Aorta (tissue), 5 donors: ENCODE results near the gene AIFM3. TPM values are rescaled to one million over a fixed set of nuclear protein-coding genes. Genes with fewer than 3 reads are reported as not detected.
A peak's percentile ranks its signal among the peaks of the same experiment; 100 is the strongest.
"Not testable (repeated sequence)": the region's sequence is repeated elsewhere in the genome, so short reads cannot be mapped to it uniquely, and the experiment has no call there.

ENCODE experiments used
- ATAC-seq: fragments of 200-7000 bp; cut with Tn5 transposase; one replicate; pipeline ENCODE4 v1.9.1; 2022; ENCODE audit warnings: moderate library complexity; ENCODE audit not compliant: low FRiP score
- DNase-seq, 2 donors: peaks; one replicate each; pipeline ENCODE4 v3.0.0-alpha.2; 2020
- H3K27ac ChIP-seq, 2 donors: one replicate each; pipeline ENCODE4 v1.5.1; 2013; ENCODE audit warnings: low read length in 2 of 2, mild to moderate bottlenecking in 2 of 2, moderate library complexity in 2 of 2, control low read depth in 1 of 2, inconsistent platforms in 1 of 2, low read depth in 1 of 2
- H3K27me3 ChIP-seq, 2 donors: one replicate each; pipeline ENCODE4 v1.6.1; 2013; ENCODE audit warnings: control low read depth in 1 of 2, low read length in 1 of 2, mild to moderate bottlenecking in 1 of 2, moderate library complexity in 1 of 2; ENCODE audit not compliant: insufficient read depth in 2 of 2, control insufficient read depth in 1 of 2
- H3K36me3 ChIP-seq, 2 donors: one replicate each; pipeline ENCODE4 v1.6.1; 2013; ENCODE audit warnings: control low read depth in 1 of 2, low read length in 1 of 2, mild to moderate bottlenecking in 1 of 2; ENCODE audit not compliant: insufficient read depth in 2 of 2, control insufficient read depth in 1 of 2
- H3K4me1 ChIP-seq, 2 donors: one replicate each; pipeline ENCODE4 v1.6.1; 2013; ENCODE audit warnings: low read length in 2 of 2, control low read depth in 1 of 2, mild to moderate bottlenecking in 1 of 2, moderate library complexity in 1 of 2; ENCODE audit not compliant: insufficient read depth in 2 of 2, control insufficient read depth in 1 of 2
- H3K4me3 ChIP-seq, 2 donors: one replicate each; pipeline ENCODE4 v1.5.1; 2013; ENCODE audit warnings: low read length in 2 of 2, control low read depth in 1 of 2, mild to moderate bottlenecking in 1 of 2
- H3K9me3 ChIP-seq: one replicate; pipeline ENCODE4 v1.6.1; 2013; ENCODE audit warnings: mild to moderate bottlenecking, low read length; ENCODE audit not compliant: control insufficient read depth
- WGBS, 2 donors: extraction: QIAGEN DNeasy Blood & Tissue Kit; methylation state at CpG; one replicate each; pipeline ENCODE4 v1.1.7; 2013; 5-methylcytosine and 5-hydroxymethylcytosine counted together
- intact Hi-C, 2 donors: fragments of 100-400 bp; cut with DNase I; formaldehyde crosslinking; loops; one replicate each; pipeline versions ENCODE4 v1.14.2 to v1.15.0; 2022
- polyA plus RNA-seq, 2 donors: library from polyadenylated mRNA; stranded (reverse); fragments of 200-250 nt; gene quantifications; one replicate each; pipeline ENCODE4 v1.2.3, GENCODE V29; 2013
- total RNA-seq, 2 donors: library from RNA; stranded (reverse); fragmentation: NEBNext Ultra II Directional; extraction: Animal tissue kit (Norgen Biotek cat#: 25700); gene quantifications; one replicate each; pipeline ENCODE4 v1.2.1, GENCODE V29; 2021
- donor health status: healthy with polysubstance abuse.
- donor health status: Bipolar disorder and iron deficiency.
- donor health status: DM: no; HTN: no; CAD: no.
- donor health status: DM: no; HTN: no; CAD: no.
- donor health status: DM: yes; HTN: yes; CAD: no.

The AIFM3 gene
- total and polyA plus RNA-seq, 4 donors, result 1.0 to 3.8 (median 1.8) TPM

DNA sequence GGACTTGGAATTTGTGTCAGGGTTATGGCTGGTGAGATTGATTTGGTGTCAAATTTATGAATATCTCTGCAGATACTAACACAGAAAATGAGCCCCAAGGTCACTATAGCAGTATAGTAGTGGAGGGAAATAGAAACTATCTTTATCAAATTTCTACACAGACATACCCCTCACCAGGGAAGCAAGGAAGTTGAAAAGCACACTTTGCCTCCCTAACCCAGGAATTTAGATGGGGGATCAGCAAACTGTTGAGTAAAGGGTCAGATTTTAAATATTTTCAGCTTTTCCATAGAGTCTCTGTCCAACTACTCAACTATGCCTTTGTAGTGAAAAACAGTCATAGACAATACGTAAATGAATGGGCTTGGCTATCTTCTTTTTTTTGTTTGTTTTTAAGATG lies 37.1 kb upstream of the AIFM3 start:
- Histone ChIP-seq H3K27me3 (no peaks in the 10 kb centered on the region), H3K36me3 (peaks cover 3 to 9% of the 10 kb centered on the region in 2 donors), H3K27ac (no peak overlapping the region), H3K9me3 (no peaks in the 10 kb centered on the region), H3K4me1 (peaks cover 0 to 3% of the 10 kb centered on the region in 2 donors), H3K4me3 (no peak overlapping the region)
- DNase-seq (no peak), ATAC-seq (no peak)
- intact Hi-C loops, result no loop called here
- WGBS, 2 donors, result 96 to 99% methylated on average over 1 of the region's 1 CpG

DNA sequence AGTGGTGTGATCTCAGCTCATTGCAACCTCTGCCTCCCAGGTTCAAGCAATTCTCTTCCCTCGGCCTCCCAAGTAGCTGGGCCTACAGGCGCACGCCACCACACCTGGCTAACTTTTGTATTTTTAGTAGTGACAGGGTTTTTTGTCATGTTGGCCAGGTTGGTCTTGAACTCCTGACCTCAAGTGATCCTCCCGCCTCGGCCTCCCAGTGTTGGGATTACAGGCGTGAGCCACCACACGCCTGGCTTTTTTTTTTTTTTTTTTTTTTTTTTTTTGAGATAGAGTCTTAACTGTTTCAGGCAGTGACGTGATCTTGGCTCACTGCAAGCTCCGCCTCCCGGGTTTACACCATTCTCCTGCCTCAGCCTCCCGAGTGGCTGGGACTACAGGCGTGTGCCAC lies 36.6 kb upstream of the AIFM3 start:
- WGBS, 2 donors, result 97 to 98% methylated on average over 12 of the region's 12 CpGs
- H3K4me1 ChIP-seq, result not testable (repeated sequence)

DNA sequence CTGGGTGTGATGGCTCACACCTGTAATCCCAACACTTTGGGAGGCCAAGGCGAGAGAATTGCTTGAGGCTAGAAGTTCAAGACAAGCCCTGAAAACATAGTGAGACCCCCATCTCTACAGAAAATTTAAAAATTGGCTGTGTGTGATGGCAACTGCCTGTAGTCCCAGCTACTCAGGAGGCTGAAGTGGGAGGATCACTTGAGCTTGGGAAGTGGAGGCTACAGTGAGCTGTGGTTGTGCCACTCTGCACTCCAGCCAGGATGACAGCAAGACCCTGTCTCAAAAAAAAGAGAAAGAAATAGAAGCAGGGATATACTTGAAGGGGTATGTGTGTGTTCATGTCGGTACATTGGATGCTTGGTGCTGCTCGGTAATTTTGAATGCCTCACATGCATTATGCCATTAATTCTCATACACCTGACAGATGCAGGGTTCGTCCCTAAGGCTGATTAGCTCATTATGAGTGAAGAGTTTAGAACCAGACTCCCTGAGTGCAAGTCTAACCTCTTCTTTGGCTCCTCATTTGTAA lies 35.9 kb upstream of the AIFM3 start:
- WGBS, 2 donors, result 90 to 91% methylated on average over 4 of the region's 4 CpGs
- Histone ChIP-seq H3K27me3 (no peaks in the 10 kb centered on the region), H3K4me3 (no peak overlapping the region), H3K36me3 (peaks cover 3 to 9% of the 10 kb centered on the region in 2 donors), H3K27ac (no peak overlapping the region), H3K9me3 (no peaks in the 10 kb centered on the region), H3K4me1 (peaks cover 0 to 3% of the 10 kb centered on the region in 2 donors)
- DNase-seq (no peak), ATAC-seq (no peak)
- intact Hi-C loops, result no loop called here

More for the DNA sequence above, 36.6 kb upstream of the AIFM3 start:
- ATAC-seq, H3K27ac ChIP-seq, H3K27me3 ChIP-seq, DNase-seq, intact Hi-C loops, H3K9me3 ChIP-seq, H3K36me3 ChIP-seq, H3K4me3 ChIP-seq: not testable (repeated sequence)

DNA sequence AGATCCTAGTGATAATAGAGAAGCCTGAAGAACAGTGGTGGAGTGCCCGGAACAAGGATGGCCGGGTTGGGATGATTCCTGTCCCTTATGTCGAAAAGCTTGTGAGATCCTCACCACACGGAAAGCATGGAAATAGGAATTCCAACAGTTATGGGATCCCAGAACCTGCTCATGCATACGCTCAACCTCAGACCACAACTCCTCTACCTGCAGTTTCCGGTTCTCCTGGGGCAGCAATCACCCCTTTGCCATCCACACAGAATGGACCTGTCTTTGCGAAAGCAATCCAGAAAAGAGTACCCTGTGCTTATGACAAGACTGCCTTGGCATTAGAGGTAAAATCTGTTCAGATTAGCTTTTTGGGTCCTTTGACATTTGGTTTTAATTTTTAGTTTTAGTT lies 33.1 kb upstream of the AIFM3 start:
- peaks cover 0 to 6% of the 10 kb centered on the region in 2 donors for H3K4me1 ChIP-seq
- intact Hi-C loops, result no loop called here

DNA sequence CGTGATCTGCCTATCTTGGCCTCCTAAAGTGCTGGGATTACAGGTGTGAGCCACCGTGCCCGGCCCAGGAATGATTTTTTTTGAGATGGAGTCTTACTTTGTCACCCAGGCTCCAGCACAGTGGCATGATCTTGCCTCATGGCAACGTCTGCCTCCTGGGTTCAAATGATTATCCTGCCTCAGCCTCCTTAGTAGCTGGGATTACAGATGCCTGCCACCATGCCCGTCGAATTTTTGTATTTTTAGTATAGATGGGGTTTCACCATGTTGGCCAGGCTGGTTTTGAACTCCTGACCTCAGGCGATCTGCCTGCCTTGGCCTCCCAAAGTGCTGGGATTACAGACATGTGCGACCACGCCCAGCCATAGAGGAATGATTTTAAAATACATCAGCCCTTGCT lies 32.0 kb upstream of the AIFM3 start:
- H3K36me3 ChIP-seq, ATAC-seq, intact Hi-C loops, H3K27ac ChIP-seq, H3K4me3 ChIP-seq, H3K4me1 ChIP-seq, H3K27me3 ChIP-seq, H3K9me3 ChIP-seq: not testable (repeated sequence)
- DNase-seq, result peak in 1 of 2 donors; percentile 21
- 91 to 93% methylated on average over 9 of the region's 9 CpGs for WGBS, 2 donors

More for the DNA sequence above, 33.1 kb upstream of the AIFM3 start:
- 92 to 96% methylated on average over 7 of the region's 7 CpGs for WGBS, 2 donors
- H3K9me3 ChIP-seq, result no peaks in the 10 kb centered on the region
- DNase-seq (peak in 1 of 2 donors; percentile 12), ATAC-seq (no peak)
- peaks cover 3 to 9% of the 10 kb centered on the region in 2 donors for H3K36me3 ChIP-seq
- no peak overlapping the region for H3K27ac ChIP-seq
- H3K27me3 ChIP-seq, result no peaks in the 10 kb centered on the region
- H3K4me3 ChIP-seq, result no peak overlapping the region

DNA sequence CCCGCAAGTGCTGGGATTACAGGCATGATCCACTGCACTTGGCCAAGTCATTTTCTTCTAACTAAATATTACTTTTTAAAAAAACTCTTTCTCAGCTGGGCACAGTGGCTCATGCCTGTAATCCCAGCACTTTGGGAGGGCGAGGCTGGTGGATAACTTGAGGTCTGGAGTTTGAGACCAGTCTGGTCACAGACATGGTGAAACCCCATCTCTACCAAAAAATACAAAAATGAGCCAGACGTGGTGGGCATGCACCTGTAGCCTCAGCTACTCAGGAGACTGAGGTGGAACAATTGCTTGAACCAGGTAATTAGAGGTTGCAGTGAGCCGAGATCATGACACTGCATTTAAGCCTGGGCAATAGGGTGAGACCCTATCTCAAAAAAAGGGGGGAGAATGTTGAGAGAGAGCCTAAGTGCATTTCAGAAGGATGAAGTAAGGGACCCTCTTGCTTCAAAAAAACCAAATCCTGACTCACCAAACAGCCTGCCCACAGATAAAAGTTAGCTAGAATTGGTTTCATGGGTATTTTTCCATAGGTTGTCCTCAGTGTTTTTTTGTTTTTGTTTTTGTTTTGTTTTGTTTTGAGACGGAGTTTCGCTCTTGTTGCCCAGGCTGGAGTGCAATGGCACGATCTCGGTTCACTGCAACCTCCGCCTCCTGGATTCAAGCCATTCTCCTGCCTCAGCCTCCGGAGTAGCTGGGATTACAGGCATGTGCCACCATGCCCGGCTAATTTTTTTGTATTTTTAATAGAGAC lies 31.1 kb upstream of the AIFM3 start:
- H3K36me3 ChIP-seq, H3K27ac ChIP-seq, H3K4me1 ChIP-seq, H3K4me3 ChIP-seq, intact Hi-C loops, ATAC-seq, H3K27me3 ChIP-seq, H3K9me3 ChIP-seq: not testable (repeated sequence)
- peak in 1 of 2 donors; percentile 24 for DNase-seq
- 67 to 70% methylated on average over 11 of the region's 11 CpGs for WGBS, 2 donors

DNA sequence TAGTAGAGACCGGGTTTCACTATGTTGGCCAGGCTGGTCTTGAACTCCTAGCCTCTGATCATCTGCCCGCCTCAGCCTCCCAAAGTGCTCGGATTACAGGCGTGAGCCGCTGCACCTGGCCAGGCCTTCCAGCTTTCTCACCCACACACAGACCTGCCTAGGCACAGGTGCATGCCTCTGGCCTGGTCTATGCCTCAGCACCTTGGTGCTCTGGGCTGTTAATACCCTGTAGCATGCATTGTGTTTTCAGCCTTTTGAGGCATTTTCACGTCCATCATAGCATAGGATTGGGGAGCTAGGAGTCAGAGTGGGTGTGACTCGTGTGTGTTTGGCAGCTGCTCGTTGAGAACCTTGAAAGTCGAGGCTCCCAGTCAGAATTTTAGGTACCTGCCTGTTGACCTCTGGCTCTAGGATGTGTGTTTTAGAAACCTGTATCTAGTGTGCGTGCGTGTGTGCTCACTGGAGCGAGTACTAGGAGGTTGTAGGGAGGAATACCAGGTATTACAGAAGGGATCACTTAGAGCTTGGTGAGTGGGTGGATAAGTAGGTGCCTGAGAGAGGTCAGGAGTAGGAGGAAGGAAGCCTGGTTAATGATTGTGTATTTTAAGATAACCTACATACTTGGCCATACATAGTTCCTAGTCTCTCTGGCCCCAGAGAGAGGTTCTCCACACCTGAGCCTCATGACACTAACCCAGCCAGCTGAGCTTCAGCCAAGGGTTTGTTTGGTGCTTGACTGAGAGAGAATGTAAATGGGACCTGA lies 29.8 kb upstream of the AIFM3 start:
- intact Hi-C loops, result no loop called here
- ATAC-seq, result no peak
- 76 to 80% methylated on average over 12 of the region's 12 CpGs for WGBS, 2 donors

DNA sequence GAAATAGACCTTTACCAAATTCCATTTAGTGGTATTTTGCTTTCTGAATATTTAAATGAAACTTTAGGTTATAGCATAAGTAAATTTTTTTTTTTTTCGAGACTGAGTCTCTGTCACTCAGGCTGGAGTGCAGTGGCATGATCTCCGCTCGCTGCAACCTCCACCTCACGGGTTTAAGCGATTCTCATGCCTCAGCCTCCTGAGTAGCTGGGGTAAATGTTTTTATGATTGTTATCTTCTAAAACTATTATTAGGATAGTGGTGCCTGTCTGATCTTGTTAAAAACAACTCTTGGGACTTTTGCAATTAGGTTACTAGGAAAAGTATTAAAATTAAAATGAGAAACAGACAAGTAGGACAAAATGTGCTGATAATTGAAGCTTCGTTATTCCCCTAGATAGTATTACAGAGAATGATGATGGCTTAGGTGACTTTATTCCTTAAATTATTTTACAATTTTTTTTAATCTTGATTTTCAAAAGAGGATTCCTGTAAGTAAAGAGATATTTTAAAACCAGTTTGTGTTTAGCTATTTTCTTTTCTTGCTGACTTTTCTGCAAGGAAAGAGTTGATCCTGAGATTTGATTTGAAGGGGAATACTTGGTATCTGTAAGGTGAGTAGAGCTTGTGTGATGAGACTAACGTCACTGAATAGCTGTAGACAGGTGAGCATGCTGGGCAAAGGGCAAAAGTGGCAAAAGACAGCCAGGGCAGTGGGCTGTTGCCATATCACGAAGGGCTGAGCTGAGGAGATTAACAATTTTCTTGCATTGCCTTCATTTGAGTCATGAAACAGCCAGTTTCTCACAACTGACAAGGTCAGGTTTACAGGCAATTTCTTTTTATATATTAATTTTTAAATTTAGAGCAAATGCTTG lies 29.0 kb upstream of the AIFM3 start:
- DNase-seq (peak in 1 of 2 donors; percentile 15), ATAC-seq (no peak)
- no peaks in the 10 kb centered on the region for H3K9me3 ChIP-seq
- peaks cover 5 to 9% of the 10 kb centered on the region in 2 donors for H3K36me3 ChIP-seq
- peaks cover 3 to 8% of the 10 kb centered on the region in 2 donors for H3K4me1 ChIP-seq
- no peaks in the 10 kb centered on the region for H3K27me3 ChIP-seq
- intact Hi-C loops, result no loop called here
- no peak overlapping the region for H3K4me3 ChIP-seq
- 76 to 78% methylated on average over 8 of the region's 8 CpGs for WGBS, 2 donors
- H3K27ac ChIP-seq, result no peak overlapping the region

More for the DNA sequence above, 29.8 kb upstream of the AIFM3 start:
- Histone ChIP-seq H3K36me3 (peaks cover 5 to 9% of the 10 kb centered on the region in 2 donors), H3K9me3 (no peaks in the 10 kb centered on the region), H3K27me3 (no peaks in the 10 kb centered on the region), H3K4me3 (no peak overlapping the region), H3K4me1 (peaks cover 3 to 8% of the 10 kb centered on the region in 2 donors), H3K27ac (no peak overlapping the region)
- peak in 1 of 2 donors; percentile 38 for DNase-seq
